HG03378 (cell line): ENCODE results near the gene GCG.
A peak's percentile ranks its signal among the peaks of the same experiment; 100 is the strongest.

Experiments used
- ATAC-seq: cut with Tn5 transposase; IDR thresholded peaks from one replicate; pipeline ENCODE4 v1.9.1; 2021; ENCODE audit warnings: mild to moderate bottlenecking, moderate library complexity; ENCODE audit not compliant: unreplicated experiment

GCG gene

DNA sequence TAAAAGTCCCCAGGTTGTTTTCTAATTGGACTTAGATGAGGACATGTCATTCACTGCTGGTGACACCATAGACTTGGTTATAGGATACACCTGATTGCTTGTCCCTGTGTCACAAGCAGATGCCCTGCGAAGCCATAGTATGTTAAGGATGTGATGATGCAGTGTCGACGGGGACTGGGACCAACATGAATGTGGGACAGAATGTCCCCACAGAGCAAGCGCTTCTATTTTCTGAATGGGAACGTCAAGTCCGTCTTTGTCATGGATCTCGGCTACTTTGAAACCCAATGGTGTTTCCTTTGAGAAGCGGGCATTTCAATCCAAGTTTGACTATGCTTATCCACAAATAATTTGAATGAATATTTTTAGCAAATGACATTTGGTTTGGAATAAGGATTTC lies 2.1 kb downstream of the GCG start:
- ATAC-seq: no peak

DNA sequence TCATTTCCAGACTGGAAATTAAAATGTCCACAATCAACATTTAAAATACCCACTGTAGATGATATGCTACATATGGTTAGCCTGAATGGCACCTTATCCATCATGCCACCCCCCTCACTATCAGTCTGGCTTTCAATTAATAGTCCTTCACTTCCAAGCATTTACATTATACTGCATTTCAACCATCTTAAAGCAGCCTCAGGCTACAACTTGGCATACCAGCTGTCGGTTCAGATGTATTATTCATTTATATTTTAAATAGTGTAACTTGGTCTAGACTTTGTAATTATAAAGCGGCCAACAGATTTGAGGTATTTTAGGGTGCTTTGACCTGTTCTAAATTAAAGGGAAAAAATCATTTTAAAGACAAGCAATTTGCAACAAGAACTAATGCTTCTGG lies 2.6 kb downstream of the GCG start:
- no peak for ATAC-seq

DNA sequence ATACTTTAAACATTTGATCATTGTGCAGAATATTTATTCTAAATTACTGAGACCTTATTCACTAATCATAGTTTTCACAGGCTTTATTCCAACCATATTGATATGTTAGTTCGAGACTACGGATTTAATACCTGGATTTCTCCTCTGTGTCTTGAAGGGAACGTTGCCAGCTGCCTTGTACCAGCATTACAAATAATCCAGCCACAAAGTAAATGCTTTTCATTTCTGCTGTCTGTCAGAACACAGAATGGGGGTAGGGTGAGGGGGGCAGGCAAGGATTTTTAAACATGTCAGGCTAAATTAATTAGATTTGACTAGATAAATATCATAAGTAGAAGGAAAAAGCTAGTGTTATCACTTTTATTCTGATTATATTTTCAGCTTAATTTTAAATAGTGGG lies 3.1 kb downstream of the GCG start:
- ATAC-seq: no peak

DNA sequence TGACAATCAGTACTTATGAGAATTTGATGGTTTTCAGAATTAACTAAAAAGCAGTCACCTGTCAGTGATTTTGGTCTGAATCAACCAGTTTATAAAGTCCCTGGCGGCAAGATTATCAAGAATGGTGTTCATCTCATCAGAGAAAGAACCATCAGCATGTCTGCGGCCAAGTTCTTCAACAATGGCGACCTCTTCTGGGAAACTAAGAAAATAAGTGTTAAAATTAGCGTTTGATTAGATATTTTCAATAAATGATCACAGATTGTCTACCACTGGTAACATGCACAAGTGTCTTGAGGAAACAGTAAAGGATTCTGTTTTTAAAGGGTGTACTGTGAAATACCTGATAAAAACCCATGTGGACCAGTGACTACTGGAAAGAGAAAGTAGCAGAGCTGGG lies 8.1 kb downstream of the GCG start:
- no peak for ATAC-seq

DNA sequence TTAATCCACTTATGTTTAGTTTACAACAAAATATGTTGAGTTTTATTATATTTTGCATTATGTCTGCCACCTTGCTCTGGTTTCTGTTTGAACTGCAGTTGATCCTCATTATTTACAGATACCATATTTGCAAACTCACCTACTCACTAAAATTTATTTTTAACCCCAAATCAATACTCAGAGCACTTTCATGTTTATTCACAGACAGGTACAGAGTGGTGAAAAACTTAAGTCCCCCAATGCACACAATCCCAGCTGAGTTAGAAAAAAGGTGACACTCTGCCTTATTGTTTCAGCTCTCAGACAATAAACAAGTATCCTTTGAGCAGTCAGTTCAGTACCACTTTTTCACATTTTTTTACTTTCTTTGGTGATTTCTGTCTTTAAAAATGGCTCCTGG lies 13.7 kb downstream of the GCG start:
- ATAC-seq: no peak

DNA sequence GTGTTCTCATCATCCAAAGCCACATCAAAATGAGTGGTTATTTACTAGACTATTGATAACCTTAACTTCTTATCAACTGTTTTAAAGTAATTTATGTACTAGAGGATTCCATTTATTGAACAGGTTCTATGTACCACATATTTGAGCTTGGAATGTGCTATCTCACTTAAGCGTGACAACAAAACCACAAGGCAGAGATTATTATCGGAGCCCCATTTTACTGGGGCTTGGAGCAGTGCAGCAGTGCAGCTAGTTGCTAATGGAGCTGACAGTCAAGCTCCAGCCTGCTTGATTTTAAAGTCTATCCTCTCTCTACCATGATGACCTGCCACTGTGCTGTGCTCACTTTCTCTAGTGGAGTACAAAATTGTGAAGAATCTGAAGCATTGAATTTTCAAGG lies 24.6 kb downstream of the GCG start:
- no peak for ATAC-seq

DNA sequence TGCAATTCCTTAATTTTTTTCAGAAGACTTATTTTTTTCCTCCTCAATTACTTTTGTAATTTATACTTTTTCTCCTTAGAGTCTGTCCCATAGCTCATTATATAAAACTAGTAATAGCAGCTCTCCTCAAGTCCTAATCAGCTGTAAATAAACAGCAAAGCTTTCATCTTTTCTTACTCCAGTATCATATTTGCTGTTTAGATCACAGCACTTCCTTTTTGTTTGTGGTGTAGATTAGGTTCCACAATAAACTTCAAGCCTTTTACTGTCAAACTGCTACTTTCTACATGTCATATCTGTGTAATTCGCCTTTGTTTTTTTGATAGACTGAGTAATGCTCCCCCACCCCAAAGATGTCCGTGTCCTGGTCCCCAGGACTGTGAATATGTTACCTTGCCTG lies 25.5 kb downstream of the GCG start:
- no peak for ATAC-seq

DNA sequence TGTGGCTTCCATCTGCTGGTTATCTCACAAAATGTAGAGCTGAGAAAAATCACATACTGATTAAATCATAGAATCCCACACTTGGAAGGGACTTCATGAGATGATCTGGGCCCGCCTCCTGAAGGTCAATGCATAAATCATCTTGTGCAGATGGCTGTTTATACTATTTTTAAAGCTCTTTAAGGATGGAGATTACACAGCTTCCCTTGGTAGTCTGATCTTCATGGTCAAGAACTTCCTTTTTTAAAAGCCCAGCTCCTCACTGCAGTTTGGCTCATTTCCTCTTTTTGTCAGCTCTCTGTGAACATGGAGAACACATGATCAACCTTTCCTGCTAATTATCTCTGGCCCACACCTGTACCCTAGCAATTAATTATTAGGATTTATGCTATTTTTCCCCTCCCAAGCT lies 25.9 kb downstream of the GCG start:
- peak; percentile 96 for ATAC-seq

DNA sequence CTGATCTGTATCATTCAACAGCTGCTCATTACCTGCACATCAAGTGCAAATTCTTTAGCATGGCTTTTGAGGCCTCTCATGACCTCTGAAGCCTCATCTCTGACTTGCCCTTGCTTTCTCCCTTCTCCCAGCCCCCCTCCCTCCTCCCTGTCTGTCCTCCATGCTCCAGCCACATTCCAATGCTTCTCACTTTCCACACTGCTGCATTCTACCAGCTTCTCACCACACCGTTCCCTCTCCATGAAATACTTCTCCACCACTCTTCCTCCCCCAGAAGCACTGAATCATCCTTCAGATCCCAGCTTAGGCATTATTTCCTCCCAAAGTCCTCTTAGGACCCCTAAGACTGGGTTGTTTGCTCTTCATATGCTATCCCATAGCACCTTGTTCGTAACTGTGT lies 26.9 kb downstream of the GCG start:
- ATAC-seq: no peak

DNA sequence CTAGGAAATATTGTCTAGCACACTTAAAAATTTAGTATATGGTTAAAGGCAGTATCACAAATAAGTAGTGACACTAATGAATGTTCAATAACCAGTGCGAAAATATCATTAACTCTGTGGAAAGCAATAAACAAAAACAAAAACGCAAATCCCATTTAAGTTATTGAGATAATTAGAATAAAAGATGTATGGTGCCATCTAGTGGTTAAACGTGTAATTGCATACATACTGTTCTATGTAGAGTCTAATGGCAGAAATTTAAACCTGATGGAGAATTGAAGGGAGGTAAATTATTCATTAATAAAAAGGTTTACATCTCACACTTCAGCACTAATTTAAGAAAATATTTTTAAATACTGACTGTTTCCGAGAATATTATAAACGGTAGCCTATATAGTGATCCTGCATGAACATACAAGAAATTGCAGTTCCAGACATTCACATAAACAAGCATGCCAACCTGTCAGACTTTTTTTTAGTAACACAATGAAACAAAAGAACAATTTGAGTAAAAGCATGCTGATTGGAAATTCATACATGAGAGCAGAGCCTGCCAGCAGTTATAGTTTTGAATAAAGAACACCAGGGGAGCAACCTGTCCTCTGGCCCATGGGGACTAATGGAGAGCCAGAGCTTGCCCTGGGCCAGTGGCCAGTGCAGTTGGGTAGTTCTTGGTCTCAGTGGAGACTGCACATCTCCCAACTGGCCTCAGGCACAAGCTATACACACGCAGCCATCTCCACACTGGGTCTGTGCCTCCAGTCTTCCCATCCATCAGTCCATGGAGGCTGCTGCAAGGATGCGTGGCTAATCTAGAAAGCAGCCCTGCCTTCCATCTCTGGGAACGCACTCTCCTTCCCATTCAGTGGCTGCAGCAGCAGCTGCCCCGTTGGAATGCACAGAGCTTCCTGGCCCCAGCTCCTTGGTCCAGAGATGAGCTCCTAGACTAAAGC lies 28.0 kb downstream of the GCG start:
- ATAC-seq: no peak

DNA sequence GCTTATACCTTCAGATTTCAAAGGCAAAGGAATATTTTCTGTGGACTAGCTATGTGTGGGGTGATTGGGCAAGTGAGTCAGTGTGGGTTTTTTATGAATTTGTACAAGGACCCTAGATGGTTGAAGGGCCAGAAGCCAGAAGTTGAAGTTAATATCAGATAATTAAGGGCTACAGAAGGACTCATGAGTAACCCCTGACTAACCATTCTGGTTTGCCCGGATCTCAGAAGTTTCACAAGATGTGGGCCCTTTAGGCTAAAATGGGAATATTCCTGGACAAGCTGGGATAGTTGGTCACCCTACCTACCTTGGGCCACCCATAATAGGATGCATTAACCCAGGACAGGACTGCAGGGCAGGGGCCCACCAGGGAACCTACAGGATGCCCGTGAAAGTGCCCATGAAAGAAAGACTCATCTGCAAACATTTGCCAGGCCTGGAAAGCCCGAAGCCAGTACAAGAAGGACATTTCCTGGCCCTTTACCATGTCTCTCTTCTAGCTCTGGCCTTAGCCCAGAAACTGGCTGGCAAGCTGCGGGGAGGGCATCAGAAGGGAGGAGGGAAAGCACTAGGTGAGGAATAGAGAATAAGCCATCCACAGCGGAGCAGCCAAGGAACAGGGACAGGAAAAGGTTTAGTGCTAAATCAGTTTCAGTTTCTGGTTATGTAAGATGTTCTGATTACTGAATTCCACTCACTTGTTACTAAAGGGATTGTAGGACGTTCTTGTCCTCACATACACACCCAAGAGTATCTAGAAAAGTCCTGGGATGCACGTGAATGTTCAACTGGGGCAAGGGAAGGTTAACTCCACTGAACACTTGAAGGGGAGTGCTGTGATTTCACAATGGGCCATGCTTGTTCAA lies 33.6 kb downstream of the GCG start:
- no peak for ATAC-seq

DNA sequence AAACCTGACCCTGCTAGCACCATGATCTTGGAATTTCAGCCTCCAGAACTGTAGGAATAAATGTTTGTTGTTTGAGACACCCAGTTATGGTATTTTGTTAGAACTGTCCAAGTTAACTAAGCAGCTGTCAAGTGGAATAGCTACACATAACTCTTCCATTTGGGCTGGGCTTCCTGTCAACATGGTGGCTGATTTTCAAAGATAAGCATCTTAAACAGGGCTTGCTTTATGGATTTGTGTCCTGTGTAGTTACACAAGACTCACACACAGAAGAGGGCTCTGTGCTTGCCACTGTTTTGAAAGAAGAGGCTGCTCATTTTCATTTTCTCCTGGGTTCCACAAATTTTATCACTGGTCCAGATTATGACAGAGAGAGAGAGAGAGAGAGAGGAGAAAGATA lies 35.7 kb downstream of the GCG start:
- no peak for ATAC-seq

DNA sequence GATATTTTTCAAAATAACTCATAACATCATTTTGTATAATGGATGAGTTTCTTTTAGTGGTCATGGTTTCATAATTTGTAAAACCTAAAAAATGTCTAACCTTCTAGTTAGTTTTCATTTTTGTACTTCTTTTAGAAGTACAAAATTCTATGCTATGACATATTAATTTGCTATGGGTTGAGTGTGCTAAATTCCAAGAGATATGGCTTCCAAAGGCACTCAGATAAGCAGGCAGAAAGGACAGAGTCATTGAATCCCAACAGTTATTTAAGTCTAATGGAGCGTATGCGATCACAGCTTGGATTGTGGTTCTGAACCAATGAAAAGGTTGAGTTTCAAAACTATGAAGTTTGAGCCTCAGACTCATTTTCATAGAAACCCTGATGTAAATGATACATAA lies 37.0 kb downstream of the GCG start:
- ATAC-seq: no peak

DNA sequence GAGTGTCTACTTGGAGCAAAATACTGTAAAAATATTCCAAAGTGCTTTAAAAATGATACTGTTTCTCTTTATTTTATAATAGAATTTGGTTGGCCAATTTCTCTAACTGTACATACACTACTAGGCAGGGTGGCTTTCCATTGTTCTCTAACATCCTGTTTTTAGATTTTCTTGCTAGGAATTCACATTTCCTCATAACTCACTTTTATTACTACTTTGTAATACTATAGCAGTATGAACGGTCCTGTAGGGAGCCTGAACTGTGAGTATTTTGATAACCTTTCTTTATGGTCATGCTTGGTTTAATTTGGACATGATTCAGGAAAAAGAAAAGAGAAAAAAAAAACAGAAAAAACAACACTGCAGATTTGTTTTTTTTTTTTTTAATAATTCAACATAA lies 37.8 kb downstream of the GCG start:
- ATAC-seq: no peak

DNA sequence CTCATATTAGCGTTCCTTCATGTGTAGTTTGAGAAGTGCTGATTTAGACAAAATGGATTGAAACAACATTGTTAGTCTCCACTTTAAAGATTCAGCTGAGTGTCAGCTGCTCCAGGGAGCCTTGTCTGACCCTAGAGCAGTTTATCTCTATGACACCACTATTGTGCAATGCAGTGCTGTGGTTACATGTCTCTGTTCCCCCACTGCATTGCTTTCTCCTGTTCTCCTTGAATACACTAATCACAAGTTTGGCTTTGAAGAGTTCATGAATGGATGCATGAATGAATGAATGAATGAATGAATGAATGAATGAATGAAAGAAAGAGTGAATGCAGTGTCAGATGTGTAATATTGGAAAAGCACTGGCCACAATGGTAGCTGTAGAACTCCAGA lies 38.3 kb downstream of the GCG start:
- ATAC-seq: no peak

DNA sequence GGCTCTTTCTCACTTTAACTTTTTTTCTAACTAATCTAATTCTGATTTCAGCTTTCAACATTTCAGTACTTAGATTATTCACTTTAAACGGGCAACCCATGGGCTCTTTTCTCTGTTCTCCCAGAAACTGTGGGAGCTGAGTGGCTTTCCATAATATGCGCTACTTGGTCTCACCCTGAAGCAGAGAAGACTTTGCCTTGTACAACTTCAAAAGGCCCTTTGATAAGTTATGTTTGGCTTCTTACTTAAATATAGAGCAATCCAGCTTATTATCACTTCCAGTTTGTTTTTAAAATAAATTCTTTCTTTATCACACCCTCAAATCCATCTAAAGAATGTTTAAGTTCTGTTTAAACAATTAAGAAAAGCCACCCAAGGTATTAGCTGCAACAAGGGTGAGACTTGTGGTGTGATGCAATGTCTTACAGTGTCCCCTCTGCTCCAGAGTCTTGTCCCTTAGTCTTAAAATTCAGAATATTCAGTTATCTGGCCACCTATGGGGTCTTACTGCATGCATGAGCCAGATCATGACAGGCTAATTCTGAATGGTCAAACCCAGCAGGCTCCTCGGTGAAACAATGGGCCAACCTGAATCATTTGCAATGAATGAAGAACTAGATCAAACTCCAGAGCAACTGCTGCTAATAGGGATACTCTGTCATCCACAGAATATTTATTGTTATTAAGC lies 38.8 kb downstream of the GCG start:
- ATAC-seq: no peak

DNA sequence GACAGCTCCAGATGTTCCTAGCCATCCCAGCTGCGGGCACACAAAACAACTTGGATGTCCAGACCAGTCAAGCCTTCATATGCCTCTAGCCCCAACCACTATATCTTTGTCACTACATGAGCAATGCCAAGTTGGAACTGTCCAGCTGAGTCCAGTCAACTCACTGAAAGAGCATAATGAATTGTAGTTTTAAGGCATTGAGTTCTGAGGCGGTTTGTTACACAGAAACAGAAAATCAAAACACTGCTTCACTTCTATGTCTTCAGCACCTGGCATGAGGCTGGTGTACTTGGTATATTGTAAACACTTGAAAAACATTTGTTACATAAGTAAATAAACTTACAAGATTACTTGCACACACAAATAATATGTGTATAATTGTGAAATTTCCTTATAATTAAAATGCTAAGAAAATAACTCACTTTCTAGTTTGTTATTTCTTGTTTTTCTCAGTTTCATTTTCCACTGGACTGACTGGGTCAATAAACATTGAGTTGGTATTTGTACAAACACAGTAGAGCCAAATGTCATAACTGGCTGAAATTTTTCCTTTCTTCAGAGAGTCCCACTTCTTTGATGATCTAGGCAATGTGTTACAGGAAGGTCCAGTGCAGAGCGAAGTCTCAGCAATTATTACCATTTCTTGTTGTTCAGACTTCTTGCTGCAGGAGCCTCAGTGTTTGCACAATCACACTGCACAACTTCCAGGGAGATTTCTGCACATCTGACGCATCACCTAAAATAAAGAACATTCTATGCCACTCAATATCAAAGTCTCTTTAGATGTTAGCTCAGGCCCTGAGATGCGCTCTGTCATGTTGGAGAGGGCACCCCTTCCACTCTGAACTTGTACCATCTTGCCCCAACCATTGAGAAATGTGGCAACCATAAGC lies 39.8 kb downstream of the GCG start:
- no peak for ATAC-seq

DNA sequence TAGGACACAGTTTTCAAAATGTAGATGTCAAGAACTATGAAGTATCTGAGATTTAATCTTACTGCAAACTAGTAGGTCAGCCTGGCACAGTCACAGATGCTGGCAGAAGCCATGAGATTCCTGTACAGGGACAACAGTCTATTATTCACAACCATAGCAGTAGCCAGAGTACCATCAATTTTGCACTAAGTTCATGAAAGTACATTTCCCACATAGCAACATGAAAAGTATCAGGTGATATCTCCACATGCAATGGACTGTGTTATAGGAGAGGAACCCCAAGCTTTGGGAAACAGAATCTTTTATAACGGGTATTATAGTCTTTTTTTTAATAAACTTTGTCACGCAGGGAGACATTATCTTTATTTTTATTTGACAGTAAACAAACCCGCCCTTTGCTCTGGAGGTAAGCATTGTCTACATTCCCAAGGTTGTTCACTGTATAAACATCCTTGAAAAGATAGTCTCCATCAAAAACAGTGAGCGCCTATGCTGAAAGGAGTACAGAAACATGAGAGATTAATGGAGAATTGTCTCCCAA lies 44.6 kb downstream of the GCG start:
- ATAC-seq: no peak

DNA sequence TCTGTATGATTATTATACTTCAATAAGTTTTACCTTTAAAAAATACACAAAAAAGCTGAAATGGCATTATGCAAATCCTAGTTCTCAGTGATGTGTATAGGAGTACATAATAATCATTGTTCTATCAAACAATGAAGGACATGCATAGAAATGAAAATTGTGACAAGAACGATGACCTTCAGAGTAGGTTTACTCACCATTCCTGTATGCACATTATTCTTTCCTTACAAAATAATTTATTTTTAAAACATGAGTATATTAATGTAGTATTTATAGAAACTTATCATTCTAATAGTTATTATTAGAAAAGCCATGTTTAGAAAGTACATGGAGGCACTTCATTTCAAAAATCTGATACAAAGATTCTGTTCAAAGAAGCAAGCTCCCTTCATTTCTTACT lies 45.3 kb downstream of the GCG start:
- ATAC-seq: no peak

DNA sequence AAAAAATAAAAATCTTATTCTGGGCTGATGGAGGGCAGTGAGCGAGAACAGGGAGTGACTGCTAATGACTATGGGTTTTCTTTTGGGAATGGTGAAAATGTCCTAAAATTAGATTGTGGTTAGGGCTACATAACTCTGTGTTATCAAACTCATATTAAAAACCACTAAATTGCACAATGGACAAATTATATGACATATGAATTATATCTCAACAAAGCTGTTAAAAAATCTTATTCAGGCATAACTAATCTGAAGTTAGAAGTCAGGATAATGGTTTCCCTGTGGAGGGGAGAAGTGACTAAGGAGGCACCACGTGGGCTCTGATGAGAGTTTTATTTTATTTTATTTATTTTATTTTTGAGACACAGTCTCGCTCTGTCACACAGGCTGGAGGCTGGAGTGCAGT lies 45.9 kb downstream of the GCG start:
- no peak for ATAC-seq
